HuH-7.5 (cell line): ENCODE data around the gene MDP1.
"Not testable (repeated sequence)": the region's sequence is repeated elsewhere in the genome, so short reads cannot be mapped to it uniquely, and the experiment has no call there.

Experiments used
- DNase-seq: peaks from one replicate; pipeline ENCODE4 v3.0.0; 2011; ENCODE audit warnings: low spot score

The MDP1 gene

GRCh38 chr14:24250354-24250753, 34.5 kb upstream of the MDP1 start:
- no peak for DNase-seq

- DNase-seq: no peak
Observed at GRCh38 chr14:24249230-24250021, 33.6 kb upstream of the MDP1 start.

- no peak for DNase-seq
Observed at GRCh38 chr14:24247422-24247821, 31.6 kb upstream of the MDP1 start.

DNA sequence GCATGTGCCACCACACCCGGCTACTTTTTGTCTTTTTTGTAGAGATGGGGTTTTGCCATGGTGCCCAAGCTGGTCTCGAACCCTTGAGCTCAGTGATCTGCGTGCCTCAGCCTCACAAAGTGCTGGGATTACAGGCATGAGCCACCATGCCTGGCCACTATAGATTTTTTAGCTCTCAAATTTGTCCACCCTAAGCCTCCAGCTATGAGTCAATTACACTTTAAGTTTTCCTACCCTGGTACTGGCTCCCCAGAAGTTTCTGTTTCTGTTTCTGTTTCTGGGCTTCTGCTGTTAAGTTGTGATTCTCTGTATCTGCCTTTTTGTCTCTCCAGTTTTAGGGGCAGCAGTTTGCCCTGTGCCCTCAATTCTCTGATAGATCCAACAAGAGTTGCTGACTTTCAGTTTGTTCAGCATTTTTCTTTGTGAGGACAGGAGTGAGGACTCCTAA, 30.9 kb upstream of the MDP1 start:
- DNase-seq: no peak

DNA sequence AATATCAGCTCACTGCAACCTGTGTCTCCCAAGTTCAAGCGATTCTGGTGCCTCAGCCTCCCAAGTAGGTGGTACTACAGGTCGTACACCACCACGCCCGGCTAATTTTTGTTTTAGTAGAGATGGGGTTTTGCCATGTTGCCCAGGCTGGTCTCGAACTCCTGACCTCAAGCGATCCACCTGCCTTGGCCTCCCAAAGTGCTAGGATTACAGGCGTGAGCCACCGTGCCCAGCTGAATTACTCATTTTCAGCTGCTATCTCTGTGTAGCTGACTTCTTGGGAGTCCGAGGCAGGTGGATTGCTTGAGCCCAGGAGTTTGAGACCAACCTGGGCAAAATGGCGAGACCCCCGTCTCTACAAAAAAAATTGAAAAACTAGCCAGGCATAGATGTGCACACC, 29.5 kb upstream of the MDP1 start:
- not testable (repeated sequence) for DNase-seq

GRCh38 chr14:24243336-24243836, 27.5 kb upstream of the MDP1 start:
- DNase-seq: no peak

- DNase-seq: peak; percentile 89
Observed at GRCh38 chr14:24241829-24242443, 26.1 kb upstream of the MDP1 start.

GRCh38 chr14:24240110-24240918, 24.4 kb upstream of the MDP1 start:
- DNase-seq: no peak

DNA sequence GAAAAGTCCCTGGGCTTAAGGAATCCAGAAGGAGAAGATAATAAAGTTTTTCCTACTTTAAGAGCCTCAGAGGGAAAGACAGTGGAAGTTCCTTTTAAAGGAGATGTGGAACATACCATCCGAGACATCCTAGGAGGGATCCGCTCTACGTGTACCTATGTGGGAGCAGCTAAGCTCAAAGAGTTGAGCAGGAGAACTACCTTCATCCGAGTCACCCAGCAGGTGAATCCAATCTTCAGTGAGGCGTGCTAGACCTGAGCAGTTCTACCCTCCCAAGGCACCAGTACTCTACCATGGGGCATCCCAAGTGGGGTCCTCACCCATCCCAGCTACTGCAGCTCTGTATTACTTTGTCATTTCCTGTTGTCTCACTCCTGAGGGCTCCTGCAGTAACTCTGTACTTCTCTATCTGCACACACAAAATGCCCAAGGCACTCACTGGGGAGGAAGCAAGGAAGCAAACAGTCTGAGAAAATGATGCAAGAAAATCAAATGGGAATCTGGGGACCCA, 22.7 kb upstream of the MDP1 start:
- DNase-seq: no peak

GRCh38 chr14:24238123-24238522, 22.3 kb upstream of the MDP1 start:
- DNase-seq: no peak

DNA sequence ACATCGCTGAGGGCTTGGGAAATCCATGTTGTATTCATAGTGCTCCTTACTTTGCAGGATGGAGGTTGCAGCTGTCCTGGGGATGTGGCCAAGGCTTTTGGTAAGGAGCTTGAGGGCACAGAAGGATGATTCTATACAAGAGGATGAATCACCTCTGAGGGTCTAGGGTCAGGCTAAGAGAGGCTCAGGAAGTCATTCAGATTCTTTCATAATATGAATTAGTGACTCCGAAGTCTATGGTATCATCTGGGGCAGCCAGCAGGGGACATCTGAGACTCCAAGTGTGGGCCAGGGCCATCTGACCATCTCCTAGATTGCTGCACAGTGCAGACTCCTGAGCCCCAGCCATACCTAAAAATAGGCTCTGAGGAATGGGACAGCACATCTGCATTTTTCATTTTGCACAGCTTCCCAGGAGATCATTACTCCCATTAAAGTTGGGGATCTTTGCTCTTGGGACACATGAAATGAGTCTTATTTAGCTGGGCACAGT, 21.6 kb upstream of the MDP1 start:
- no peak for DNase-seq

DNA sequence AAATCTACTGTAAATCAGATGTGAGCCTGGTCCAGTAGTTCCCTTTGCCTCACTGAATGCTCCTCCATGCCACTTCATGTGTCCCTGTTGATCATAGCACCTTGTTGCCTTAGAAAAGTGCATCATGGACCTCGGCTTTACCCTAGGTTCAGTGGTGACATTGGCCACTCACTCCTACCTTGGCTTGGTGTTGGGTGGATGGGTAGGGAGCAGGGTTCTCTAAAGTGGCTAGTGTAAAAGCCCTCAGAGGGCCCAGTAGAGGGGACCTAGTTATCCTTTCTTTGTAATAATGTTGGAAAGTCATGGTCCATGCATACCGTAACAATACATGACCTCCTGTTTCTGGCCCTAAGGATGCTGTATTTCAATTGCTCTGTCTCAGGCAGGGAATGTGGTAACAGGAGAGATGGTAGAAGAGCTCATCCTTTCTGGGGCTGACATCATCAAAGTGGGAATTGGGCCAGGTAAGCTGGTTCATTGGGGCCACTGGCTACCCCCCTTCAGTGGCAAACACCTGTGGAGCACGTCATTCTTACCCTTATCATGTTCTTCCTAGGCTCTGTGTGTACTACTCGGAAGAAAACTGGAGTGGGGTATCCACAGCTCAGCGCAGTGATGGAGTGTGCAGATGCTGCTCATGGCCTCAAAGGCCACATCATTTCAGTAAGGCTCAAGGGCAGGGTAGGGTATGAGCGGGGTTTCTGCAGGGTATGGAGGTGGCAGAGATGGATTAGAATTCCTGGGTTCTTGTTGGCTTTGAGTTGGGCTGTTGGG, 21.0 kb upstream of the MDP1 start:
- DNase-seq: no peak

DNA sequence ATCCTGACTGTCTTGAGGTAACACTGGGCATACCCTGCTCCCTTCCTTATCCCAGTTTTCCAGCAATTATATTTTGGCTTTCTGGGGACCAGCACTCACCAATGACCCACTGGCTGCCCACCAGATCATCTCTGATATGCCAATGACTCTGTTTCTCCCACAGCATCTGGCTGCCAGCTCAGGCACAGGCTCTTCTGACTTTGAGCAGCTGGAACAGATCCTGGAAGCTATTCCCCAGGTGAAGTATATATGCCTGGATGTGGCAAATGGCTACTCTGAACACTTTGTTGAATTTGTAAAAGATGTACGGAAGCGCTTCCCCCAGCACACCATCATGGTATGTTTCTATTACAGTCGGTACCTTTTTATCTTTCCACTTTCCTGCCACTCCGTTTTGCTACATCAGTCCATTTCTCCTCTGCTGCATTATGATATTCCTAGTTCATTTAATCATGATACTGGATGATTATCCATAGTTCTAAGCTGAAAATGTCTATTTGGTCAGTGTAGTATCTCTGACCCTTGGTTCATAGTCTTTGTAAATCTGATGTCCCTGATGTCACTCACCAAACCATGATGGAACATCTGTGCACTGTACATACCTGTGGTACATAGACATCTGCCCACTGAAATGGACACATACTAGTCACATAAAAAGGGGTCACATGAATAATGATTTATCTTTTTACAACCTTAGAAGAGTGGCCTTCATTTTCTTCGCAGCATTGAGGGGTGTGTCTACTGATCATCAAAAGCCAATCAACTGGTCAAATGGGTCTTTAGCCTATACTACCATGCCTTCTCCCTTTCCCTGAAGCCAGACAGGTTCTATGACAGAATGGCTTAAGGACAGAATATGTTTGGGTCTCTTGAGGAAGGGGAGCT, 20.2 kb upstream of the MDP1 start:
- DNase-seq: no peak

DNA sequence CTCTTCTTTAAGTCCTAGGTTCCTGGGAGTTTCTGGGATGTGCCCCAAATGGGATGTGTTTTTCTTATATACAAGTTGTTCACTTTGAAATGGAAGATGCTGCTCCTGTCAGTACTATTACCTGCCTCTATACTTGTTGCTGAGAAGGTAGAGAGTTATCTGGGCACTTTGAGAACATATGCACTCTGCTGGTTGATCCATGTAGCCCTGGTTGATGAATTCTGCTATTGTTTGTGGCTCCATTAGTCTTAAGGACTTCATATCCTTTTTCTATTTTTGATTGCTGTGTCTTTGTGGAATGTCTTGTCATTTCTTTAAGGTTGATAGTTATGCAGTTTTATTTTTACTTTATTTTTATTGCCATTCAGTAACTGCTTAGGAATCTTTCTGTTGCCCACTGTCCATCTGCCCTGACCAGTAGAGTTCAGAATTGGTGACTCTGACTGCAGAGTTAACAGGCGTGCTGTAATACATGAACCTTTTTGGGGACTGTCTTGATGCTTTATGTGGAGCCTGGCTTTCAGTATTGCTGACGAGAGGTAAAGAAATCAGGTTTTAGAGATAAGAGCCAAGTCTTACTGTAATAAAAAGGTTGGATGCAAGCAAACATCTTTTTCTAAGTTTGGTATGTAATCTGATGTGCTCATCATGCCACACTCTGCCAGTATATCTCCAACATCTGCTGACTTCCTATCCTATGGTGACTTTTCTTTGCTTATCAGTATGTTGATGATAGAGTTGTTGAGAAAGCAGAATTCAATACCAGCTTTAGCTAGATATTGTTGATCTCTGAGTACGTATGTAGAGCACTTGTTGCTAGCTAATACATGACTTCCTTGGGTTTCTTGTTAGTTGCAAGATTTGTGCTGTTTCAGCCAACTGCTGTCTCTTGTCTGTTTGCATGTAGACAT, 18.5 kb upstream of the MDP1 start:
- no peak for DNase-seq

DNA sequence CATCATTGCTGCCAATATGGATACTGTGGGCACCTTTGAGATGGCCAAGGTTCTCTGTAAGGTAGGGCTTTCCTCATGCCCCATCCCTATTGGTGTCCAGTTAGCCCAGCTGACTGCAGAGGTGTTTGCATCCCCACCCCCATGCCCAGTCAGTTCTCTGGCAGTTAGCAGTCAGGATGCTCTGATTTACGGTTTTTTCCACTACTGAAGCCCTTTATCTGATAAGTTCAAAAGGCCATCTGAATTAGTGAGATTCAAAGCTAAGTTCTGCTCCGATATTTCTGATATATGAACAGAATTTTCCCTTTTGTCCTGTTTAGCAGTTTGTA, 17.6 kb upstream of the MDP1 start:
- no peak for DNase-seq

DNA sequence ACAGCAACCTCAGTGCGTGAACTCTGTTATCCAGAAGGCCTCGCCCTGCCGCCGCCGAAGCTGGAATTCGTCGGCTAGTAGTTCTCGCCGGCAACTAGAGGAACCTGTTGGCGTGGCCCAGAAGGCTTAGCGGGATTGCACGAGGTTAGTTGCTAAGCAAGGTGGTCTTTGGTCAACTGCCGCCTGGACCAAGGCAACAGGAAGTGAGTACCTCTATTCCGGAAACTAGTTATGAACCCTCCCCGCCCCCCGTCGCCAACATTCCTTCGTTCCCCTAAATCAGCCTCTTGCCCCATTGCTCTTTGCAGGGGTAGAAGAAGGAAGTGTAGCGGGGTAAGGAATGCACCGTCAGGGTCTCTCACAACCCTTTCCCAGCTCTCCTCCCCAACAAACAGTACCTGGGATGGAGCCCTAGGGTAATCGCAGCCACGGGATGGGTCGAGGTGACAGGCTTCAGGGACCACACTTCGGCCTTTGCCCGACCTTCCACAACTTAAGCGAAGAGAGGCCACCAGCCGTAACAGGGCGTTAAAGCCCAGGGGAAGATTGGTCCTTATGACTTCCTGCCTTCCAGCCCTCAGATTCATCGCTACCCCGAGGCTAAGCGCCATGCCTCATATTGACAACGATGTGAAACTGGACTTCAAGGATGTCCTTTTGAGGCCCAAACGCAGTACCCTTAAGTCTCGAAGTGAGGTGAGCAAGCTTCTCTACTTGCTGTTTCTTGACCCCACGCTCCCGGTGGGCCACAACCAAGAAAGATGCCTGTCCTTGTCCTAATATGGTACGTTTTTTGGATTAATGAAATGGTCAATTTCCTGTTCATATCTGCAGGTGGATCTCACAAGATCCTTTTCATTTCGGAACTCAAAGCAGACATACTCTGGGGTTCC, 17.0 kb upstream of the MDP1 start, which contains the start of gene GMPR2:
Gene GMPR2, plus strand, starts transcription at position 285 of the 893 bp plus-strand sequence. Its CDS starts 325 bp downstream, at position 610.
- DNase-seq: peak; percentile 39

- DNase-seq: peak; percentile 72
Observed at GRCh38 chr14:24232121-24232644, 16.3 kb upstream of the MDP1 start, which contains the start of gene NEDD8. Gene NEDD8, minus strand, starts transcription at chr14:24232367. Its CDS starts 100 bp downstream, at chr14:24232267.
